ENCODE measurements around the gene VWCE.

The VWCE gene

GRCh38 chr11:61336171-61336935 lies 41.2 kb upstream of the VWCE start:
- Histone ChIP-seq H3F3A (ENCODE audit: insufficient read depth, low read length) (0 out of 2 replicates have a peak, but pooled peaks cover 4% of the 10 kb centered on the region), H4K20me1 (ENCODE audit: insufficient read depth, low read length) (no peaks in the 10 kb centered on the region), H3K4me2 (ENCODE audit: low read depth, low read length) (peak overlapping the region; percentile 43; the same call in 1 of the 2 replicates), H3K27ac (ENCODE audit: low read length) (peak overlapping the region; percentile 52; the same call in 1 of the 2 replicates), H3K9me2 (replicated peaks; ENCODE audit: insufficient read depth, low read length) (no peaks in the 10 kb centered on the region), H3K79me2 (ENCODE audit: low read length) (peaks cover 23% of the 10 kb centered on the region), H3K9me3 (replicated peaks; ENCODE audit: insufficient read depth, low read length) (no peaks in the 10 kb centered on the region), H3K4me1 (ENCODE audit: low read length) (peaks cover 25% of the 10 kb centered on the region), H3K27me3 (replicated peaks; ENCODE audit: insufficient read depth, low read length) (no peaks in the 10 kb centered on the region), H3K36me3 (replicated peaks; ENCODE audit: insufficient read depth, low read length) (no peaks in the 10 kb centered on the region), H3K4me3 (ENCODE audit: low read length) (no peak overlapping the region), H3K9ac (ENCODE audit: low read length) (peak overlapping the region; percentile 54), H2AFZ (ENCODE audit: low read length) (peak overlapping the region; percentile 88)
- TF ChIP-seq CTCF (IDR thresholded peaks at IDR 0.05; ENCODE audit: low read length): peak; percentile 98
- no peak for TF ChIP-seq EZH2 (optimal IDR thresholded peaks at IDR 0.05; ENCODE audit: low read depth, low read length)
- peak; percentile 88 for DNase-seq

GRCh38 chr11:61335355-61335710 lies 40.2 kb upstream of the VWCE start:
- Histone ChIP-seq H3K9me3 (replicated peaks; ENCODE audit: insufficient read depth, low read length) (no peaks in the 10 kb centered on the region), H3K79me2 (ENCODE audit: low read length) (peaks cover 33% of the 10 kb centered on the region), H3K36me3 (replicated peaks; ENCODE audit: insufficient read depth, low read length) (no peaks in the 10 kb centered on the region), H3K4me2 (ENCODE audit: low read depth, low read length) (no peak overlapping the region), H3K27ac (ENCODE audit: low read length) (no peak overlapping the region), H4K20me1 (ENCODE audit: insufficient read depth, low read length) (no peaks in the 10 kb centered on the region), H3F3A (ENCODE audit: insufficient read depth, low read length) (0 out of 2 replicates have a peak, but pooled peaks cover 4% of the 10 kb centered on the region), H3K9me2 (replicated peaks; ENCODE audit: insufficient read depth, low read length) (no peaks in the 10 kb centered on the region), H3K27me3 (replicated peaks; ENCODE audit: insufficient read depth, low read length) (no peaks in the 10 kb centered on the region), H3K9ac (ENCODE audit: low read length) (no peak overlapping the region), H3K4me1 (ENCODE audit: low read length) (peaks cover 28% of the 10 kb centered on the region), H2AFZ (ENCODE audit: low read length) (no peak overlapping the region), H3K4me3 (ENCODE audit: low read length) (no peak overlapping the region)
- TF ChIP-seq EZH2phosphoT487 (IDR thresholded peaks at IDR 0.05; ENCODE audit: low read length): no peak
- TF ChIP-seq EZH2 (optimal IDR thresholded peaks at IDR 0.05; ENCODE audit: low read depth, low read length): no peak
- TF ChIP-seq CTCF (IDR thresholded peaks at IDR 0.05; ENCODE audit: low read length): no peak
- DNase-seq: no peak

- no peak overlapping the region for H3K27ac ChIP-seq (ENCODE audit: low read length)
Measured at GRCh38 chr11:61334434-61335354, 39.6 kb upstream of the VWCE start.

More at GRCh38 chr11:61334434-61335354, 39.6 kb upstream of the VWCE start:
- no peak overlapping the region for H2AFZ ChIP-seq (ENCODE audit: low read length)
- no peak for DNase-seq
- H3K9me3 ChIP-seq (replicated peaks; ENCODE audit: insufficient read depth, low read length): no peaks in the 10 kb centered on the region
- H3K4me1 ChIP-seq (ENCODE audit: low read length): peaks cover 28% of the 10 kb centered on the region
- 0 out of 2 replicates have a peak, but pooled peaks cover 4% of the 10 kb centered on the region for H3F3A ChIP-seq (ENCODE audit: insufficient read depth, low read length)
- H4K20me1 ChIP-seq (ENCODE audit: insufficient read depth, low read length): no peaks in the 10 kb centered on the region
- H3K9ac ChIP-seq (ENCODE audit: low read length): no peak overlapping the region
- no peaks in the 10 kb centered on the region for H3K27me3 ChIP-seq (replicated peaks; ENCODE audit: insufficient read depth, low read length)
- no peak overlapping the region for H3K4me3 ChIP-seq (ENCODE audit: low read length)
- H3K79me2 ChIP-seq (ENCODE audit: low read length): peaks cover 39% of the 10 kb centered on the region
- H3K4me2 ChIP-seq (ENCODE audit: low read depth, low read length): no peak overlapping the region
- no peaks in the 10 kb centered on the region for H3K36me3 ChIP-seq (replicated peaks; ENCODE audit: insufficient read depth, low read length)
- TF ChIP-seq EZH2phosphoT487 (IDR thresholded peaks at IDR 0.05; ENCODE audit: low read length) (no peak), EZH2 (optimal IDR thresholded peaks at IDR 0.05; ENCODE audit: low read depth, low read length) (no peak), CTCF (IDR thresholded peaks at IDR 0.05; ENCODE audit: low read length) (no peak)
- H3K9me2 ChIP-seq (replicated peaks; ENCODE audit: insufficient read depth, low read length): no peaks in the 10 kb centered on the region

Measured in MM.1S (cell line).